ENCODE data around the gene SCRT2. TPM values are rescaled to one million over a fixed set of nuclear protein-coding genes. Genes with fewer than 3 reads are reported as not detected.

SCRT2 gene
- total and polyA plus RNA-seq, 2 donors (not counting 3 experiments of a cell fraction or from before 2014, with no cell fraction given) = not detected

- H3K9ac ChIP-seq (replicated peaks; ENCODE audit: extremely low read depth, insufficient read depth, low read length) = no peak overlapping the region
- H2AFZ ChIP-seq (ENCODE audit: low read depth, low read length) = no peak overlapping the region
- intact Hi-C loops (cut with micrococcal nuclease) (no loop called here), dilution Hi-C loops (cut with MboI; ENCODE audit: extremely low pct_ligation_motif_present, low sequenced_read_pairs) (no loop called here)
- H3K4me3 ChIP-seq (replicated peaks in 1 of 3; ENCODE audit: insufficient read depth in 1 of 3, low read depth in 1 of 3, low read length in 3 of 3) = no peak overlapping the region
- H4K20me1 ChIP-seq (replicated peaks; ENCODE audit: control insufficient read depth, extremely low read depth, insufficient read depth, low read length) = no peaks in the 10 kb centered on the region
- no TSS peak for BruUV-seq (replicated peaks)
- FAIRE-seq (no peak), DNase-seq (ENCODE audit: low read depth, low spot score) (no peak)
- peaks cover 35 to 42% of the 10 kb centered on the region in 2 experiments for H3K27me3 ChIP-seq (ENCODE audit: control insufficient read depth in 2 of 2, insufficient read depth in 2 of 2, low read length in 2 of 2)
- H3K9me3 ChIP-seq (replicated peaks; ENCODE audit: control insufficient read depth, insufficient read depth, low read length) = no peaks in the 10 kb centered on the region
- no peaks in the 10 kb centered on the region for H3K36me3 ChIP-seq (ENCODE audit: control insufficient read depth in 2 of 2, extremely low read depth in 1 of 2, insufficient read depth in 2 of 2, low read length in 2 of 2)
- TF ChIP-seq POLR2A (IDR thresholded peaks at IDR 0.05; ENCODE audit: low read depth, low read length) = no peak
- no peak for TF ChIP-seq MAX (IDR thresholded peaks at IDR 0.05; ENCODE audit: insufficient read depth, insufficient read length)
- no peak for TF ChIP-seq GATA2 (IDR thresholded peaks at IDR 0.05; ENCODE audit: insufficient read depth, insufficient read length, low read depth, low read length)
- TF ChIP-seq JUN (IDR thresholded peaks at IDR 0.05; ENCODE audit: borderline replicate concordance, insufficient read depth, insufficient read length, low read depth) = no peak
- TF ChIP-seq FOS (IDR thresholded peaks at IDR 0.05; ENCODE audit: borderline replicate concordance, insufficient read depth, low read length) = no peak
- TF ChIP-seq MYC (IDR thresholded peaks at IDR 0.05; ENCODE audit: low read depth, low read length) = no peak
- no peak for TF ChIP-seq POLR2AphosphoS5 (IDR thresholded peaks at IDR 0.05; ENCODE audit: insufficient read depth, low read depth, low read length)
- no peak for TF ChIP-seq CTCF (IDR thresholded peaks at IDR 0.05; ENCODE audit: extremely low read depth in 1 of 2, insufficient read depth in 1 of 2, low read depth in 1 of 2, low read length in 2 of 2)
- no peak for TF ChIP-seq EZH2 (IDR thresholded peaks at IDR 0.05; ENCODE audit: borderline replicate concordance, low read depth, low read length, severe bottlenecking)
- H3K4me1 ChIP-seq (ENCODE audit: control insufficient read depth, extremely low read depth, insufficient read depth, low read length) = no peaks in the 10 kb centered on the region
- H3K4me2 ChIP-seq (ENCODE audit: insufficient read depth, low read length) = no peak overlapping the region
- POLR2A ChIA-PET = no interaction called here
- no peak overlapping the region for H3K27ac ChIP-seq (ENCODE audit: insufficient read depth, low read depth, low read length)
- CTCF ChIA-PET = no interaction called here
- H3K9me1 ChIP-seq (replicated peaks; ENCODE audit: control insufficient read depth, extremely low read depth, insufficient read depth, low read length) = no peaks in the 10 kb centered on the region
- H3K79me2 ChIP-seq (ENCODE audit: control insufficient read depth, insufficient read depth, low read length) = no peaks in the 10 kb centered on the region
These were observed 4.2 kb downstream of the SCRT2 start for GRCh38 chr20:671252-672030.

Data from endothelial cell of umbilical vein (primary cell).